ENCODE measurements around the gene MLKL. TPM values are rescaled to one million over a fixed set of nuclear protein-coding genes. Genes with fewer than 3 reads are reported as not detected.
"Not testable (repeated sequence)": the region's sequence is repeated elsewhere in the genome, so short reads cannot be mapped to it uniquely, and the experiment has no call there.

Gene MLKL
- total RNA-seq, 4 donors from 2014 or later, result 1.9 to 4.8 (median 3.8) TPM

DNA sequence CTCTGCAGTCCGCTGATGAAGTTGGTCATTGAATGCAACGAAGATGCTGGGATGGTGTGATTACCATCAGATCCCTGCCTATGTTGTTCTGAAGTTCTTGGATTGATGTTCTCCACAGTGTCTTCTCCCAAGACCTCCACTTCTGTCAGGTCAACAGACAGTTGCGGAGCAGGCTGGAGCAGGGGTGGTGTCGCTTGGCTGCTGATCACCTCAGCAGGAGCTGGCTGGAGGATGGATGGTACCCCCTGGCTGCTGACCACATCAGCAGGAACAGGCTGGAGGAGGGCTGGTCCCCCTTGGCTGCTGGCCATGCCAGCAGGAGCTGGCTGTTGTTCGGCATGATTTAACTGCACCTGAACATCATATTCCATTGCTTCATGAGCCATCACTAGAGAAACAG is 39.6 kb downstream of the MLKL start:
- H3K4me3 ChIP-seq (ENCODE audit: low read depth, poor library complexity, severe bottlenecking), result no peak overlapping the region
- no peak for DNase-seq (ENCODE audit: low spot score in 2 of 2)
- intact Hi-C loops (cut with DNase I; ENCODE audit: low total_unique reads), result no loop called here
- TF ChIP-seq POLR2A (IDR thresholded peaks at IDR 0.05), result no peak
- TF ChIP-seq, protein P1, sequence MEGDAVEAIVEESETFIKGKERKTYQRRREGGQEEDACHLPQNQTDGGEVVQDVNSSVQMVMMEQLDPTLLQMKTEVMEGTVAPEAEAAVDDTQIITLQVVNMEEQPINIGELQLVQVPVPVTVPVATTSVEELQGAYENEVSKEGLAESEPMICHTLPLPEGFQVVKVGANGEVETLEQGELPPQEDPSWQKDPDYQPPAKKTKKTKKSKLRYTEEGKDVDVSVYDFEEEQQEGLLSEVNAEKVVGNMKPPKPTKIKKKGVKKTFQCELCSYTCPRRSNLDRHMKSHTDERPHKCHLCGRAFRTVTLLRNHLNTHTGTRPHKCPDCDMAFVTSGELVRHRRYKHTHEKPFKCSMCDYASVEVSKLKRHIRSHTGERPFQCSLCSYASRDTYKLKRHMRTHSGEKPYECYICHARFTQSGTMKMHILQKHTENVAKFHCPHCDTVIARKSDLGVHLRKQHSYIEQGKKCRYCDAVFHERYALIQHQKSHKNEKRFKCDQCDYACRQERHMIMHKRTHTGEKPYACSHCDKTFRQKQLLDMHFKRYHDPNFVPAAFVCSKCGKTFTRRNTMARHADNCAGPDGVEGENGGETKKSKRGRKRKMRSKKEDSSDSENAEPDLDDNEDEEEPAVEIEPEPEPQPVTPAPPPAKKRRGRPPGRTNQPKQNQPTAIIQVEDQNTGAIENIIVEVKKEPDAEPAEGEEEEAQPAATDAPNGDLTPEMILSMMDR (IDR thresholded peaks at IDR 0.05), result no peak
- 83 to 87% methylated on average over 5 of the region's 5 CpGs for WGBS, 2 donors

DNA sequence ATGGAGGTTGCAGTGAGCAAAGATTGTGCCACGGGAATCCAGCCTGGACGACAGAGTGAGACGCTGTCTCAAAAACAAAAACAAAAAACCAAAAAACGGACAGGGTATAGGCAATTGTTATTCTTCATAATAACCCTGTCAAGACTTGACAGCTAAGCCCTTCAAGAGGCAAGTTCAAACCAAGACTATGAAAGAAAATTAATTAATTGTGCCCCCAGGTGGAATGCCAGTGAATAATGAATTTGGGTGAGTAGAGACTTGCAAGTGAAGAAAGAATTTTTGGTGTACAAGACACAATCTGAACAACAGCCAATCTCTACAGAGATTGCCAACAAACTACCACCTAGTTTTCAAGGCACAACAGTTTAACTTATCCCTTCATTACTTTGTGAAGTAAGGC is 40.3 kb downstream of the MLKL start:
- 43 to 53% methylated on average over 4 of the region's 4 CpGs for WGBS, 2 donors
- no peak overlapping the region for H3K4me3 ChIP-seq (ENCODE audit: low read depth, poor library complexity, severe bottlenecking)
- TF ChIP-seq, protein P1 (IDR thresholded peaks at IDR 0.05), result no peak
- no peak for TF ChIP-seq POLR2A (IDR thresholded peaks at IDR 0.05)
- DNase-seq (ENCODE audit: low spot score in 2 of 2), result no peak
- intact Hi-C loops (cut with DNase I; ENCODE audit: low total_unique reads), result no loop called here

DNA sequence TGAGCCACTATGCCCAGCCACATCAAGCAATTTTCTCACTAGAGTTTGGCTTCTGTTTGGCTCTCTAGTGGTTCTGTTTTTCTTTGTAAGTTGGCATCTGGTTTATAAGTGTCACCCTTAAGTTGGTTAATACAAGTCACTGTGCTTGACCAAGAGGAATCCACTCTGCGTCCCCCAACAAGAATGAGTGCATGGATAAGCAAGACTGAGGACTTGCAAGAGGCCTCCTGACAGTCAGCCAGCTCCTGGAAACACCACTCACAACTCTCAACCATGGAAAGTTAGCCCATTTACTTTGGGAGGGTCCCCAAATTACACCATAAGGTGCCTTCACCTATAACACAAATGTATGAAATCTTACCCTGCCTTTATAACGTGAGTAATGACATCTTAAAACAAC is 41.6 kb downstream of the MLKL start:
- DNase-seq (ENCODE audit: low spot score in 2 of 2), result no peak
- intact Hi-C loops (cut with DNase I; ENCODE audit: low total_unique reads), result no loop called here
- no peak overlapping the region for H3K4me3 ChIP-seq (ENCODE audit: low read depth, poor library complexity, severe bottlenecking)
- TF ChIP-seq, protein P1 (IDR thresholded peaks at IDR 0.05), result no peak
- TF ChIP-seq POLR2A (IDR thresholded peaks at IDR 0.05), result no peak
- WGBS, 2 donors, result 67 to 77% methylated on average over 2 of the region's 2 CpGs

DNA sequence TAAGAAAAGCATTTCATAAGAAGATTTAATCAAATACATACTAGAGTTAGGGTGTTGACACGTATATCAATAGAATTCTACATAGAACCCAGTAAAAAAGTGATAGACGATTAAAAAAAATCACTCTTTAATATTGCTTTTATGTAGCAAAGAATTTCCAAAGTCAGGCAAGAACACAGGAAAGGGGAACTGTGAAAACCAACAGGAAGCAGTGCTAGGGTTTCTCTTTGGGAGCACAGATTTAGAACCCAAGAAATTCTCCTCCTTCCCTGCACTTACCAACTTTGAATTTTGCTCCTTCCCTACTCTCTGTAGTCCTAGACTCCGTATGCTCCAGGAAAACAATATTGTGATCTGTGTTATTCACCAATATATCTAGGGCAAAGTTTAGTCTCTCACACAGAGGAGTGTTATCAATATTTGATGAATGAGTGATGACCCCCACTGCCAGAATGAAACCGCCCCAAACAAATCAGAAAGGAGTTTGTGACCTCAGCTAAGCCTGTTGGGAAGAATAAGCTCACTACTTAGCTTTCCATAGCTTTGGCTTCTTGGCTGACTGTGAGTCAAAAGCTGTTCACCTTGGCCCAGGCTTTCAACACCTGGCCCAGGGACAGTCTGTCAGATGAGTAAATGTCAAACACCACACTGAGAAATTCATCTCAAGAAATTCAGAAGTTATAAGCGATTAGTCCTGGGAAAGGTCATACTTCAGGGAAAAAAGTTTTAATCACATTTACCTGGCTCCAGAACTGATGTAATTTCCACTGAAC is 42.6 kb downstream of the MLKL start:
- TF ChIP-seq, protein P1 (IDR thresholded peaks at IDR 0.05), result no peak
- no peak for TF ChIP-seq POLR2A (IDR thresholded peaks at IDR 0.05)
- intact Hi-C loops (cut with DNase I; ENCODE audit: low total_unique reads), result no loop called here
- no peak for DNase-seq (ENCODE audit: low spot score in 2 of 2)
- 54 to 59% methylated on average over 5 of the region's 5 CpGs for WGBS, 2 donors
- no peak overlapping the region for H3K4me3 ChIP-seq (ENCODE audit: low read depth, poor library complexity, severe bottlenecking)

DNA sequence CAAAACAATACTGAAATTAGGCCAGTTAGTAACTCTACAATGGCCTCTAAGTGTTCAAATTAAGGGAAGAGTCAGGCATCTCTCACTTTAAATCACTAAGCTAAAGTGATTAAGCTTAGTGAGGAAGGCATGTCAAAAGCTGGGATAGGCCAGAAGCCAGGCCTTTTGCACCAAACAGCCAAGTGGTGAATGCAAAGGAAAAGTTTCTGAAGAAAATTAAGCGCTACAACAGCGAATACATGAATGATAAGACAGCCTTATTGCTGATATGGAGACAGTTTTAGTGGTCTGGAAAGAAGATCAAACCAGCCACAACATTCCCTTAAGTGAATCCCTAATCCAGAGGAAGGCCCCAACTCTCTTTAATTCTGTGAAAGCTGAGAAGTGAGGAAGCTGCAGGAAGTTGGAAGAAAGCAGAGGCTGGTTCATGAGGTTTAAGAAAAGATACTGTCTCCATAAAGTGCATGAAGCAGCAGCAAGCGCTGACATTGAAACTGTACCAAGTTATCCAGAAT is 46.1 kb downstream of the MLKL start:
- TF ChIP-seq, protein P1 (IDR thresholded peaks at IDR 0.05), result no peak
- TF ChIP-seq POLR2A (IDR thresholded peaks at IDR 0.05), result no peak
- WGBS, 2 donors, result 81 to 87% methylated on average over 3 of the region's 3 CpGs
- intact Hi-C loops (cut with DNase I; ENCODE audit: low total_unique reads), result no loop called here
- DNase-seq (ENCODE audit: low spot score in 2 of 2), result no peak
- H3K4me3 ChIP-seq (ENCODE audit: low read depth, poor library complexity, severe bottlenecking), result no peak overlapping the region

DNA sequence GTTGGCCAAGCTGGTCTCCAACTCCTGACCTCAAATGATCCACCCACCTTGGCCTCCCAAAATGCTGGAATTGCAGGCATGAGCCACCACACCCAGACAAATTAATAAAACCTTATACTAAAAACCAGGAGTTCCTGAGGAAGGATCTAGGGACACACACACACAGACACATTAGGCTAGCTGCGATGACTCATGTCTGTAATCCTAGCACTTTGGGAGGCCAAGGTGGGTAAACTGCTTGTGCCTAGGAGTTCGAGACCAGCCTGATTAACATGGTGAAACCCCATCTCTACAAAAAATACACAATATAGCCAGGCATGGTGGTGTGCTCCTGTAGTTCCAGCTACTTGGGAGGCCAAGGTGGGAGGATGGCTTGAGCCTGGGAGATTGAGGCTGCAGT is 47.8 kb downstream of the MLKL start:
- intact Hi-C loops (cut with DNase I; ENCODE audit: low total_unique reads); DNase-seq (ENCODE audit: low spot score in 2 of 2); H3K4me3 ChIP-seq (ENCODE audit: low read depth, poor library complexity, severe bottlenecking): not testable (repeated sequence)
- 92 to 98% methylated on average over 2 of the region's 2 CpGs for WGBS, 2 donors

Measured in lower leg skin (tissue), 4 donors.